Neural cell (in vitro differentiated cells): ENCODE data around the gene COL25A1. TPM values are rescaled to one million over a fixed set of nuclear protein-coding genes. Genes with fewer than 3 reads are reported as not detected.

ENCODE experiments used
- H2AFZ ChIP-seq: fragments of 200-600, 300-800 bp; sonication (generic), shearing (Covaris generic); 2 replicates; pipeline ENCODE4 v1.6.0; 2014; ENCODE audit warnings: low read depth, mild to moderate bottlenecking, antibody characterized with exemption, low read length, moderate library complexity
- H3F3A ChIP-seq: fragments of 200-600 bp; shearing (Covaris generic); 2 replicates; pipeline ENCODE4 v1.6.1; 2016; ENCODE audit warnings: mild to moderate bottlenecking, moderate library complexity, mixed read lengths, antibody characterized with exemption, low read length; ENCODE audit not compliant: insufficient read depth, poor library complexity, severe bottlenecking
- H3K27ac ChIP-seq: fragments of 200-600, 300-800 bp; sonication (generic), shearing (Covaris generic); 2 replicates; pipeline ENCODE4 v1.5.1; 2014; ENCODE audit warnings: mild to moderate bottlenecking, low read length, moderate library complexity
- H3K27me3 ChIP-seq: fragments of 300-800, 200-600 bp; sonication (generic), shearing (Covaris generic); 2 replicates; pipeline ENCODE4 v1.6.0; 2014; ENCODE audit warnings: mild to moderate bottlenecking, low read depth, low read length, moderate library complexity; ENCODE audit not compliant: insufficient read depth
- H3K36me3 ChIP-seq: fragments of 300-800, 200-600 bp; sonication (generic), shearing (Covaris generic); 2 replicates; pipeline ENCODE4 v1.5.1; 2014; ENCODE audit warnings: mild to moderate bottlenecking, antibody characterized with exemption, low read length, moderate library complexity; ENCODE audit not compliant: insufficient read depth
- H3K4me2 ChIP-seq: fragments of 300-800, 200-600 bp; sonication (generic), shearing (Covaris generic); 2 replicates; pipeline ENCODE4 v1.6.0; 2014; ENCODE audit warnings: mild to moderate bottlenecking, low read length
- H3K4me3 ChIP-seq: fragments of 300-800, 200-600 bp; sonication (generic), shearing (Covaris generic); 2 replicates; pipeline ENCODE4 v1.5.1; 2014; ENCODE audit warnings: mild to moderate bottlenecking, low read length, moderate library complexity
- H3K79me2 ChIP-seq: fragments of 200-600 bp; shearing (Covaris generic); replicated peaks from 2 replicates; pipeline ENCODE4 v1.6.0; 2014; ENCODE audit warnings: mild to moderate bottlenecking, low read length, moderate library complexity; ENCODE audit not compliant: insufficient read depth
- H3K9ac ChIP-seq: fragments of 300-800, 200-600 bp; sonication (generic), shearing (Covaris generic); 2 replicates; pipeline ENCODE4 v1.6.1; 2016; ENCODE audit warnings: mild to moderate bottlenecking, low read length, mixed read lengths
- H3K9me2 ChIP-seq: fragments of 200-600 bp; shearing (Covaris generic); 2 replicates; pipeline ENCODE4 v1.6.1; 2016; ENCODE audit warnings: mild to moderate bottlenecking, low read length, mixed read lengths; ENCODE audit not compliant: insufficient read depth
- H3K9me3 ChIP-seq: fragments of 200-600, 300-800 bp; sonication (generic), shearing (Covaris generic); 2 replicates; pipeline ENCODE4 v1.6.1; 2016; ENCODE audit warnings: mild to moderate bottlenecking, mixed run types, low read length, moderate library complexity, mixed read lengths
- H4K20me1 ChIP-seq: fragments of 200-600 bp; shearing (Covaris generic); 2 replicates; pipeline ENCODE4 v1.6.1; 2016; ENCODE audit warnings: mild to moderate bottlenecking, mixed run types; ENCODE audit not compliant: insufficient read depth
- CTCF ChIP-seq: fragments of 450-650 bp; IDR thresholded peaks from 2 replicates; pipeline ENCODE4 v1.5.1; 2014; ENCODE audit warnings: antibody characterized with exemption, mild to moderate bottlenecking, moderate library complexity; ENCODE audit not compliant: poor library complexity, severe bottlenecking
- EP300 ChIP-seq: fragments of 450-650 bp; conservative IDR thresholded peaks from 2 replicates; pipeline ENCODE4 v1.6.1; 2014; ENCODE audit warnings: antibody characterized with exemption, mild to moderate bottlenecking, moderate library complexity; ENCODE audit not compliant: poor library complexity, severe bottlenecking
- EZH2 ChIP-seq: fragments of 200-600, 300-800 bp; shearing (Covaris generic), sonication (generic); IDR thresholded peaks from 2 replicates; pipeline ENCODE4 v1.6.1; 2014; ENCODE audit warnings: antibody characterized with exemption, low read length, borderline replicate concordance, mild to moderate bottlenecking; ENCODE audit not compliant: insufficient read depth, poor library complexity, severe bottlenecking
- MXI1 ChIP-seq: fragments of 450-650 bp; conservative IDR thresholded peaks from 2 replicates; pipeline ENCODE4 v1.6.1; 2014; ENCODE audit warnings: antibody characterized with exemption, mild to moderate bottlenecking; ENCODE audit not compliant: poor library complexity, severe bottlenecking
- POLR2AphosphoS5 ChIP-seq: IDR thresholded peaks from 2 replicates; pipeline ENCODE4 v1.6.1; 2012
- RAD21 ChIP-seq: fragments of 450-650 bp; conservative IDR thresholded peaks from 2 replicates; pipeline ENCODE4 v1.6.1; 2014; ENCODE audit warnings: antibody characterized with exemption, mild to moderate bottlenecking, moderate library complexity
- REST ChIP-seq: IDR thresholded peaks from 2 replicates; pipeline ENCODE4 v1.6.1; 2012; ENCODE audit warnings: borderline replicate concordance
- SMC3 ChIP-seq: fragments of 450-650 bp; conservative IDR thresholded peaks from 2 replicates; pipeline ENCODE4 v1.6.1; 2014; ENCODE audit warnings: antibody characterized with exemption, mild to moderate bottlenecking, moderate library complexity; ENCODE audit not compliant: poor library complexity
- TAF1 ChIP-seq: IDR thresholded peaks from 2 replicates; pipeline ENCODE4 v1.6.1; 2012; ENCODE audit warnings: low read depth
- polyA plus RNA-seq: library from polyadenylated mRNA; depleted of rRNA; stranded (reverse); fragments of >200 nt; gene quantifications from 2 replicates; pipeline ENCODE4 v1.2.3, GENCODE V29; 2014

The COL25A1 gene
- polyA plus RNA-seq, 1 donor from 2014 or later, result 32.3 TPM

GRCh38 chr4:109319156-109319555 lies 16.7 kb upstream of the COL25A1 start:
- H3K27ac ChIP-seq, result no peak overlapping the region
- no peaks in the 10 kb centered on the region for H3K9me3 ChIP-seq
- no peaks in the 10 kb centered on the region for H3K27me3 ChIP-seq
- H3K79me2 ChIP-seq, result no peaks in the 10 kb centered on the region
- H3K36me3 ChIP-seq, result no peaks in the 10 kb centered on the region
- no peaks in the 10 kb centered on the region for H3K9me2 ChIP-seq
- no peak overlapping the region for H3K4me3 ChIP-seq
- no peak for TF ChIP-seq SMC3
- TF ChIP-seq TAF1, result no peak
- TF ChIP-seq MXI1, result no peak
- no peak for TF ChIP-seq RAD21
- TF ChIP-seq CTCF, result no peak
- TF ChIP-seq EZH2, result no peak
- no peak for TF ChIP-seq REST
- no peaks in the 10 kb centered on the region for H3F3A ChIP-seq
- no peak overlapping the region for H3K4me2 ChIP-seq
- H3K9ac ChIP-seq, result no peak overlapping the region
- H4K20me1 ChIP-seq, result no peaks in the 10 kb centered on the region
- H2AFZ ChIP-seq, result no peak overlapping the region

- Histone ChIP-seq H4K20me1 (no peaks in the 10 kb centered on the region), H3K27ac (no peak overlapping the region), H3K9me2 (no peaks in the 10 kb centered on the region), H3K27me3 (no peaks in the 10 kb centered on the region), H3F3A (no peaks in the 10 kb centered on the region), H3K9ac (no peak overlapping the region), H2AFZ (no peak overlapping the region), H3K4me2 (no peak overlapping the region), H3K36me3 (no peaks in the 10 kb centered on the region), H3K79me2 (no peaks in the 10 kb centered on the region), H3K4me3 (no peak overlapping the region), H3K9me3 (no peaks in the 10 kb centered on the region)
- no peak for TF ChIP-seq RAD21
- no peak for TF ChIP-seq TAF1
- TF ChIP-seq SMC3, result no peak
- no peak for TF ChIP-seq POLR2AphosphoS5
- TF ChIP-seq CTCF, result no peak
- no peak for TF ChIP-seq EP300
- no peak for TF ChIP-seq EZH2
- no peak for TF ChIP-seq MXI1
Measured at GRCh38 chr4:109315818-109316217, 13.4 kb upstream of the COL25A1 start.
